K562 (cell line): ENCODE data around the gene MTPN. TPM values are rescaled to one million over a fixed set of nuclear protein-coding genes. Genes with fewer than 3 reads are reported as not detected.

Experiments used
- ATAC-seq: fragments of 200-7000 bp; cut with Tn5 transposase; 3 replicates; pipeline ENCODE4 v1.9.1; 2020; ENCODE audit warnings: moderate library complexity
- BruUV-seq: library from RNA; stranded (reverse); fragments of 400-500 nt; replicated peaks from 2 replicates; lab custom pipeline; 2021; lab: Mats Ljungman, UMichigan
- CTCF ChIA-PET: fragments of 300-600 bp; formaldehyde crosslinking; extraction: SDS; loops from one replicate; lab custom pipeline; 2021; ENCODE audit warnings: low intra/inter-chr PET ratio; lab: Yijun Ruan, JAX
- POLR2A ChIA-PET: fragments of 300-600, 350-650 bp; sonication (Branson Sonifier 250); formaldehyde crosslinking; extraction: SDS; loops from one replicate; lab custom pipeline; 2021; ENCODE audit warnings: antibody characterized with exemption, inconsistent platforms; lab: Yijun Ruan, JAX
- DNase-seq, 4 experiments: peaks; one replicate each; pipeline versions ENCODE4 v3.0.0 to v3.0.0-alpha.2; 2011 to 2018; ENCODE audit warnings: low spot score in 3 of 4, mixed read lengths in 3 of 4; ENCODE audit errors: extremely low read depth in 1 of 4
- FAIRE-seq: peaks from 2 replicates; lab custom pipeline; 2011; peaks lifted over from hg19 to GRCh38; lab: Jason Lieb, UNC
- H2AFZ ChIP-seq: 2 replicates; pipeline ENCODE4 v1.6.0; 2011; ENCODE audit warnings: low read depth, low read length, control low read depth, inconsistent platforms
- H3K27ac ChIP-seq: fragments of 200-600 bp; 3 replicates; pipeline ENCODE4 v1.8.0; 2011; ENCODE audit warnings: low read depth, mild to moderate bottlenecking, control low read depth, inconsistent platforms, low read length, moderate library complexity, mixed read lengths; ENCODE audit errors: extremely low read depth
- H3K27me3 ChIP-seq, 2 experiments: fragments of 300-600 bp in 1 of 2; 2 replicates in 1 of 2; 3 replicates in 1 of 2; pipeline versions ENCODE4 v1.6.0 to v1.8.0; 2011; ENCODE audit warnings: inconsistent platforms in 2 of 2, low read length in 2 of 2, mild to moderate bottlenecking in 1 of 2, mixed read lengths in 1 of 2, moderate library complexity in 1 of 2; ENCODE audit not compliant: control insufficient read depth in 2 of 2, insufficient read depth in 2 of 2
- H3K36me3 ChIP-seq: fragments of 300-600 bp; 3 replicates; pipeline ENCODE4 v1.8.0; 2011; ENCODE audit warnings: mild to moderate bottlenecking, low read length, inconsistent platforms; ENCODE audit not compliant: control insufficient read depth, insufficient read depth
- H3K4me1 ChIP-seq, 2 experiments: fragments of 200-600 bp in 1 of 2; replicated peaks in 1 of 2; 2 replicates in 1 of 2; 3 replicates in 1 of 2; pipeline versions ENCODE4 v1.5.1 to v1.8.0; 2011; ENCODE audit warnings: inconsistent platforms in 2 of 2, low read length in 2 of 2, mild to moderate bottlenecking in 1 of 2, mixed read lengths in 1 of 2, moderate library complexity in 1 of 2; ENCODE audit not compliant: control insufficient read depth in 2 of 2, insufficient read depth in 2 of 2
- H3K4me2 ChIP-seq: 2 replicates; pipeline ENCODE4 v1.6.1; 2011; ENCODE audit warnings: low read length, control low read depth, inconsistent platforms, mixed read lengths; ENCODE audit not compliant: insufficient read depth
- H3K4me3 ChIP-seq: fragments of 200-600 bp; sonication (generic), shearing (Covaris generic); 2 replicates; pipeline ENCODE4 v1.5.1; 2016; ENCODE audit warnings: control low read depth, inconsistent platforms
- H3K79me2 ChIP-seq: fragments of 200-600 bp; 3 replicates; pipeline ENCODE4 v1.8.0; 2011; ENCODE audit warnings: low read length, inconsistent platforms; ENCODE audit not compliant: control insufficient read depth, insufficient read depth
- H3K9ac ChIP-seq, 2 experiments: 2 replicates each; pipeline versions ENCODE4 v1.6.0 to v1.6.1; 2011; ENCODE audit warnings: low read depth in 2 of 2, low read length in 2 of 2, control low read depth in 1 of 2, inconsistent platforms in 1 of 2, mild to moderate bottlenecking in 1 of 2, mixed read lengths in 1 of 2; ENCODE audit not compliant: insufficient read depth in 1 of 2
- H3K9me1 ChIP-seq: one replicate; pipeline ENCODE4 v1.6.0; 2011; ENCODE audit warnings: inconsistent platforms, mild to moderate bottlenecking, low read length, moderate library complexity; ENCODE audit not compliant: control insufficient read depth, insufficient read depth
- H3K9me3 ChIP-seq: replicated peaks from 2 replicates; pipeline ENCODE4 v1.5.1; 2011; ENCODE audit warnings: low read depth, low read length, inconsistent platforms; ENCODE audit not compliant: control insufficient read depth, insufficient read depth
- H4K20me1 ChIP-seq: replicated peaks from 2 replicates; pipeline ENCODE4 v1.6.1; 2011; ENCODE audit warnings: low read length, inconsistent platforms, mixed read lengths; ENCODE audit not compliant: control insufficient read depth, insufficient read depth
- ATF3 ChIP-seq, 2 experiments: fragments of 450-650 bp in 1 of 2; sonication (generic) in 1 of 2; formaldehyde crosslinking in 1 of 2; IDR thresholded peaks in 1 of 2; conservative IDR thresholded peaks in 1 of 2; 2 replicates each; pipeline versions ENCODE4 v1.6.1 to v1.8.1; 2016 to 2023; ENCODE audit warnings: mild to moderate bottlenecking in 2 of 2, moderate library complexity in 2 of 2, inconsistent platforms in 1 of 2, missing genetic modification reagents in 1 of 2
- BACH1 ChIP-seq: fragments of 200-800 bp; sonication (Bioruptor generic); IDR thresholded peaks from 2 replicates; pipeline ENCODE4 v1.6.1; 2016; ENCODE audit warnings: missing genetic modification characterization, missing compliant biosample characterization
- CBFB ChIP-seq: sonication (generic); formaldehyde crosslinking; IDR thresholded peaks from 2 replicates; pipeline ENCODE4 v1.4.0; 2020; ENCODE audit warnings: mild to moderate bottlenecking, missing genetic modification reagents
- FOXK1 ChIP-seq: sonication (generic); formaldehyde crosslinking; IDR thresholded peaks from 2 replicates; pipeline ENCODE4 v1.8.0; 2022; ENCODE audit warnings: missing genetic modification reagents, mild to moderate bottlenecking, borderline replicate concordance
- HMG20A ChIP-seq: fragments of 450-650 bp; formaldehyde crosslinking; conservative IDR thresholded peaks from 2 replicates; pipeline ENCODE4 v1.4.0; 2020; ENCODE audit warnings: mild to moderate bottlenecking, mixed read lengths
- MNT ChIP-seq, 2 experiments: fragments of 450-650 bp; conservative IDR thresholded peaks; 2 replicates each; pipeline ENCODE4 v1.6.1; 2017; ENCODE audit warnings: mild to moderate bottlenecking in 2 of 2, moderate library complexity in 2 of 2
- RAD21 ChIP-seq, 2 experiments: fragments of 250-450 bp in 1 of 2; fragments of 450-650 bp in 1 of 2; sonication (Bioruptor Pico) in 1 of 2; formaldehyde crosslinking in 1 of 2; IDR thresholded peaks in 1 of 2; conservative IDR thresholded peaks in 1 of 2; 2 replicates each; pipeline versions ENCODE4 v1.4.0 to v1.8.0; 2020 to 2022; ENCODE audit warnings: mild to moderate bottlenecking in 2 of 2, moderate library complexity in 1 of 2
- RCOR1 ChIP-seq, 2 experiments: IDR thresholded peaks; 2 replicates each; pipeline ENCODE4 v1.6.1; 2012; ENCODE audit warnings: low read depth in 2 of 2, low read length in 2 of 2, borderline replicate concordance in 1 of 2, improper control_type of control experiment in 1 of 2
- SMARCE1 ChIP-seq: fragments of 450-650 bp; IDR thresholded peaks from 2 replicates; pipeline ENCODE4 v1.7.1; 2016; ENCODE audit warnings: mild to moderate bottlenecking
- SOX6 ChIP-seq: fragments of 450-650 bp; IDR thresholded peaks from 2 replicates; pipeline ENCODE4 v1.6.1; 2014; ENCODE audit warnings: mild to moderate bottlenecking
- ZNF644 ChIP-seq: fragments of 200-800 bp; sonication (Bioruptor generic); IDR thresholded peaks from 2 replicates; pipeline ENCODE4 v1.6.1; 2016; ENCODE audit warnings: low read depth, missing genetic modification characterization, missing compliant biosample characterization
- in situ Hi-C: fragments of 300-500 bp; cut with MboI; formaldehyde crosslinking; loops from 4 replicates; pipeline ENCODE4 v1.15.0; 2018; ENCODE audit warnings: inconsistent platforms, mixed read lengths
- intact Hi-C: fragments of 100-400 bp; cut with micrococcal nuclease; formaldehyde crosslinking; loops from 2 replicates; pipeline ENCODE4 v1.14.2; 2022
- polyA plus RNA-seq, 8 experiments: library from polyadenylated mRNA; depleted of rRNA in 4 of 8; stranded (reverse) in 5 of 8; unstranded in 3 of 8; fragments of >200 nt; fragmentation: Nextera tagmentation in 2 of 8; fragmentation: Illumina TruSeq in 1 of 8; extraction: Ambion mirVana in 2 of 8; extraction: Trizol in 1 of 8; gene quantifications; 2 replicates each; pipeline versions ENCODE4 v1.2.1 to v1.2.3, GENCODE V29; 2011 to 2014; ENCODE audit warnings: inconsistent platforms in 1 of 8, missing spikeins in 1 of 8
- total RNA-seq, 7 experiments: library from RNA; depleted of rRNA in 6 of 7; stranded (reverse); fragments of >200 nt in 6 of 7; fragmentation: Illumina TruSeq in 2 of 7; extraction: Trizol in 2 of 7; gene quantifications; 2 replicates each; pipeline versions ENCODE4 v1.2.1 to v1.2.3, GENCODE V29; 2011 to 2021; ENCODE audit warnings: low replicate concordance in 1 of 7
- TF ChIP-seq, protein P1 (sequence below): fragments of 250-450 bp; sonication (Bioruptor Pico); IDR thresholded peaks from 2 replicates; pipeline ENCODE4 v1.6.1; 2021; ENCODE audit warnings: mild to moderate bottlenecking
- TF ChIP-seq, protein P2 (sequence below): fragments of 250-450 bp; sonication (Bioruptor Pico); IDR thresholded peaks from 2 replicates; pipeline ENCODE4 v1.9.0; 2021; ENCODE audit warnings: mild to moderate bottlenecking, inconsistent platforms

MTPN gene
- total and polyA plus RNA-seq, 9 of the 15 experiments (the other 6 are each of a cell fraction or from before 2014, with no cell fraction given) = 68.5 to 261 (median 156) TPM

GRCh38 chr7:135980012-135980551 lies 2.9 kb upstream of the MTPN start (continued):
- peak; percentile 79 for TF ChIP-seq ATF3 (IDR thresholded peaks at IDR 0.05)
- no peak for TF ChIP-seq ATF3 (CRISPR knock-in tag; conservative IDR thresholded peaks at IDR 0.05)
- TF ChIP-seq, protein P1, sequence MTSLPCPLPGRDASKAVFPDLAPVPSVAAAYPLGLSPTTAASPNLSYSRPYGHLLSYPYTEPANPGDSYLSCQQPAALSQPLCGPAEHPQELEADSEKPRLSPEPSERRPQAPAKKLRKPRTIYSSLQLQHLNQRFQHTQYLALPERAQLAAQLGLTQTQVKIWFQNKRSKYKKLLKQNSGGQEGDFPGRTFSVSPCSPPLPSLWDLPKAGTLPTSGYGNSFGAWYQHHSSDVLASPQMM (CRISPR knock-in tag) = no peak
- TF ChIP-seq RCOR1 (IDR thresholded peaks at IDR 0.05; ENCODE audit: borderline replicate concordance in 1 of 2, low read depth in 2 of 2, low read length in 2 of 2) = no peak
- no peak for TF ChIP-seq CBFB (CRISPR knock-in tag)
- TF ChIP-seq SMARCE1 = 0 out of 2 replicates have a peak, but pooled peaks have one; percentile 10
- TF ChIP-seq BACH1 (tag) = peak; percentile 39; the same call in 1 of the 2 replicates

DNA sequence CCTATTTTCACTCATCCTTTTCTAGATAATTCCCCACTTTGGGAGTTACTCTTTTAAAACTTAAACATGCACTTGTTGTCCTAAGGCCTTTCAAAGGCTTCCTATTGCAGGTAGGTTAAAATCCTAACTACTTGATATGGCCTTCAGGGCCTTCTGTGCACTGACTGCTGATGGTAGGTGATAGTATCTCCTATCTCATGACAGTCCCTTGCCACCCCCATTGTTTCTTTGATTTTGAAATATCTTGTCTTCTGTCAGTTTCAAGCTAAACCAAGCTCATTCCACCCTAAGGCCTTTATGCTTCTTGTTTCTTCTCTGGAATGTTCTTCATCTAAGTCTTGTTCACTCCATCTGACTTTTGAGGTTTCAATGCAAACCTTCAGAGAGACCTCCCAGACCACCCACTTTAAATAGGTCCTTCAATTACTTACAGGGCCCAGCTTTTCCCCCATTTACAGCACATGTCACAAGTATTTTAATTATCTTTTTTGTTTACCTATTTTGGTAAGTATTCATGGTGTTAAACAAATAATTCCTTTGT lies 2.4 kb upstream of the MTPN start:
- POLR2A ChIA-PET = interaction anchor here (1.0 to 2.0 kb wide), 2 partner anchors 10 to 21 kb away, joined by 4 read pairs; no protein-coding TSS in a partner anchor
- H3K4me1 ChIP-seq = peaks cover 14 to 59% of the 10 kb centered on the region in 2 experiments; a peak in 4 of 5 replicates
- in situ Hi-C loops = no loop called here
- H3K4me2 ChIP-seq = no peak overlapping the region
- peak overlapping the region; percentile 3; the same call in 1 of the 3 replicates for H3K27ac ChIP-seq
- ATAC-seq (no peak), FAIRE-seq (no peak), DNase-seq (no peak)
- H3K27me3 ChIP-seq = no peaks in the 10 kb centered on the region
- H2AFZ ChIP-seq = peak overlapping the region; percentile 74
- CTCF ChIA-PET = no interaction called here
- no peak overlapping the region for H3K4me3 ChIP-seq
- BruUV-seq = no TSS peak
- H3K9me3 ChIP-seq = no peaks in the 10 kb centered on the region
- intact Hi-C loops = loop anchor here (10.0 kb wide), 1 partner anchor 55 kb away; no protein-coding TSS in a partner anchor
- peaks cover 4% of the 10 kb centered on the region for H3K9me1 ChIP-seq
- H3K79me2 ChIP-seq = peaks cover 27% of the 10 kb centered on the region
- H3K9ac ChIP-seq = peak overlapping the region in 1 of 2 experiments; percentile 2; a peak in 1 of 4 replicates
- peaks cover 12% of the 10 kb centered on the region for H3K36me3 ChIP-seq
- no peaks in the 10 kb centered on the region for H4K20me1 ChIP-seq
- TF ChIP-seq RAD21 (CRISPR knock-in tag; conservative IDR thresholded peaks at IDR 0.05 in 1 of 2, IDR thresholded peaks at IDR 0.05 in 1 of 2) (no peak), SOX6 (peak; percentile 18; the same call in 1 of the 2 replicates), MNT (conservative IDR thresholded peaks at IDR 0.05) (0 out of 4 replicates have a peak, but pooled peaks of 1 of the 2 experiments have one; percentile 14), ZNF644 (tag) (0 out of 2 replicates have a peak, but pooled peaks have one; percentile 54), FOXK1 (no peak), HMG20A (CRISPR knock-in tag) (no peak)
- TF ChIP-seq, protein P2, sequence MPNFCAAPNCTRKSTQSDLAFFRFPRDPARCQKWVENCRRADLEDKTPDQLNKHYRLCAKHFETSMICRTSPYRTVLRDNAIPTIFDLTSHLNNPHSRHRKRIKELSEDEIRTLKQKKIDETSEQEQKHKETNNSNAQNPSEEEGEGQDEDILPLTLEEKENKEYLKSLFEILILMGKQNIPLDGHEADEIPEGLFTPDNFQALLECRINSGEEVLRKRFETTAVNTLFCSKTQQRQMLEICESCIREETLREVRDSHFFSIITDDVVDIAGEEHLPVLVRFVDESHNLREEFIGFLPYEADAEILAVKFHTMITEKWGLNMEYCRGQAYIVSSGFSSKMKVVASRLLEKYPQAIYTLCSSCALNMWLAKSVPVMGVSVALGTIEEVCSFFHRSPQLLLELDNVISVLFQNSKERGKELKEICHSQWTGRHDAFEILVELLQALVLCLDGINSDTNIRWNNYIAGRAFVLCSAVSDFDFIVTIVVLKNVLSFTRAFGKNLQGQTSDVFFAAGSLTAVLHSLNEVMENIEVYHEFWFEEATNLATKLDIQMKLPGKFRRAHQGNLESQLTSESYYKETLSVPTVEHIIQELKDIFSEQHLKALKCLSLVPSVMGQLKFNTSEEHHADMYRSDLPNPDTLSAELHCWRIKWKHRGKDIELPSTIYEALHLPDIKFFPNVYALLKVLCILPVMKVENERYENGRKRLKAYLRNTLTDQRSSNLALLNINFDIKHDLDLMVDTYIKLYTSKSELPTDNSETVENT (CRISPR knock-in tag) = no peak
